ENCODE results near the gene NUDT14. TPM values are rescaled to one million over a fixed set of nuclear protein-coding genes. Genes with fewer than 3 reads are reported as not detected.

Gene NUDT14
- total and polyA plus RNA-seq, 7 donors, result 14.7 to 45.4 (median 23.3) TPM

DNA sequence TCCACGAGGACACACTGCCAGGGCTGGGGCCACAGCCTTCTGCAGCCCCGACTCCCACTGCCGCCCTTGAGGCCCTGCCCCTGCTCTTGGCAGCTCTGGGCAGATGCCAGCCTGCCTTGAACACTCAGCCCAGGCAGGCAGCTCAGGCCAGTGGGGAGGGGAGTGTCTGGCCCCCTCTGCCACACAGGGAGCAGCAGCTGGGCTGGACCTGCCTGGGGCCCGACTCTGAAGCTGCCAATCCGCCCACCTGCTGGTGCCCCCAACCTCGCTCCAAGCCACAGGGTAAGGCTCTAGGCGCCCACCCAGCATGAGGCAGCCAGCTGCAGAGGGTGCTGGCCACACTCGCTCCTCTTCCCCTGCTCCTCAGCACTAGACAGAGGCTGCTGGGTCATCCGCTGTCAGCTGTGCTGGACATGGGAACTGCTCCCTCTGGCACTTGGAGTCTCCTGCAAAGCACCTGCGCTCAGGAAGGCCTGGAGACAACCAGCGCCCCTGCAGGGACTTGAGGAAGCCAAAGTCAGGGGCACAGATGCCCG lies 24.6 kb upstream of the NUDT14 start:
- Histone ChIP-seq H3K4me3 (no peak overlapping the region), H3K27me3 (ENCODE audit: insufficient read depth in 3 of 3, low read length in 2 of 3) (peaks cover 0 to 5% (median 0%) of the 10 kb centered on the region in 3 donors), H3K27ac (no peak overlapping the region), H3K4me1 (peaks cover 24% of the 10 kb centered on the region), H3K9me3 (no peaks in the 10 kb centered on the region), H3K36me3 (ENCODE audit: insufficient read depth in 1 of 2, low read depth in 1 of 2) (peaks cover 0 to 14% of the 10 kb centered on the region in 2 donors)
- WGBS, 3 donors, result 12 to 41% (median 17%) methylated on average over 11 to 12 of the region's 12 CpGs
- DNase-seq (no peak), ATAC-seq (peak in 3 of 4 donors; percentile 9 to 40 (median 16))
- TF ChIP-seq CTCF (IDR thresholded peaks at IDR 0.05), result no peak
- intact Hi-C loops (cut with DNase I), result no loop called here

- Histone ChIP-seq H3K9me3 (no peaks in the 10 kb centered on the region), H3K36me3 (ENCODE audit: insufficient read depth in 1 of 2, low read depth in 1 of 2) (peaks cover 0 to 11% of the 10 kb centered on the region in 2 donors), H3K4me1 (peaks cover 24% of the 10 kb centered on the region), H3K4me3 (no peak overlapping the region), H3K27me3 (ENCODE audit: insufficient read depth in 3 of 3, low read length in 2 of 3) (peaks cover 0 to 10% (median 0%) of the 10 kb centered on the region in 3 donors), H3K27ac (no peak overlapping the region)
- 29 to 45% (median 32%) methylated on average over 20 to 21 of the region's 21 CpGs for WGBS, 3 donors
- no peak for TF ChIP-seq CTCF (IDR thresholded peaks at IDR 0.05)
- DNase-seq (no peak), ATAC-seq (peak in 2 of 4 donors; percentile 3 to 5)
- intact Hi-C loops (cut with DNase I), result loop anchor here in 1 of 2 donors (5.0 kb wide), 3 partner anchors 77 to 147 kb away; no protein-coding TSS in a partner anchor
These were observed 24.0 kb upstream of the NUDT14 start for GRCh38 chr14:105204931-105205672.

GRCh38 chr14:105204206-105204930 lies 23.3 kb upstream of the NUDT14 start:
- peaks cover 0 to 17% (median 0%) of the 10 kb centered on the region in 3 donors for H3K27me3 ChIP-seq (ENCODE audit: insufficient read depth in 3 of 3, low read length in 2 of 3)
- no peaks in the 10 kb centered on the region for H3K9me3 ChIP-seq
- no peak overlapping the region for H3K27ac ChIP-seq
- DNase-seq (peak in 1 of 2 donors; percentile 77), ATAC-seq (peak; percentile 57 to 79 (median 69))
- TF ChIP-seq CTCF (IDR thresholded peaks at IDR 0.05), result no peak
- intact Hi-C loops (cut with DNase I), result loop anchor here in 1 of 2 donors (5.0 kb wide), 3 partner anchors 78 to 148 kb away; no protein-coding TSS in a partner anchor
- peaks cover 0 to 4% of the 10 kb centered on the region in 2 donors for H3K36me3 ChIP-seq (ENCODE audit: insufficient read depth in 1 of 2, low read depth in 1 of 2)
- no peak overlapping the region for H3K4me3 ChIP-seq
- H3K4me1 ChIP-seq, result peaks cover 24% of the 10 kb centered on the region
- 29 to 45% (median 36%) methylated on average over 24 of the region's 24 CpGs for WGBS, 3 donors

DNA sequence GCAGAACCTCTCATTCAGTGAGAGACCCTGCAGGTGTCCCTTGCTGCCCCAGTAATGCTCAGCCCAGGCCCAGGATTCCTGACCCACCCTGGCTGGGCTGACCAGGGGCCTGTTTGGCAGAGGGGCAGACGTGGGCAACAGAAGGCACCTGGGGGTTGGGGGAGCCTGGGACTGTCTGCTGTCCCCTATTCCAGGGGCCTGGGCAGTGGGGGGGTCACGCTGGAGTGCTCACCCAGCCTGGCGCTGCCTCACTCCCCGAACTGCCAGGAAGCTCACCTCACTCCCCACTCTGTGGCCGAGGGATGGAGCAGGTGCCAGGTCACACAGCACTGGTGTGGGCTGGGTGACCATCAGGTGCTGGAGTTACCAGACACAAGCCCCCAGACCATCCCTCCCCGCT lies 22.6 kb upstream of the NUDT14 start:
- ATAC-seq (no peak), DNase-seq (no peak)
- Histone ChIP-seq H3K4me3 (no peak overlapping the region), H3K4me1 (peaks cover 24% of the 10 kb centered on the region), H3K27me3 (ENCODE audit: insufficient read depth in 3 of 3, low read length in 2 of 3) (peaks cover 0 to 20% (median 0%) of the 10 kb centered on the region in 3 donors), H3K36me3 (ENCODE audit: insufficient read depth in 1 of 2, low read depth in 1 of 2) (no peaks in the 10 kb centered on the region), H3K9me3 (no peaks in the 10 kb centered on the region), H3K27ac (no peak overlapping the region)
- TF ChIP-seq CTCF (IDR thresholded peaks at IDR 0.05), result no peak
- intact Hi-C loops (cut with DNase I), result loop anchor here (1.0 to 5.0 kb wide), 5 partner anchors 78 to 149 kb away; no protein-coding TSS in a partner anchor
- WGBS, 3 donors, result 76 to 92% (median 77%) methylated on average over 4 to 6 of the region's 6 CpGs

All from psoas muscle (tissue), 8 donors.